ENCODE measurements around the gene HOXC12.

DNA sequence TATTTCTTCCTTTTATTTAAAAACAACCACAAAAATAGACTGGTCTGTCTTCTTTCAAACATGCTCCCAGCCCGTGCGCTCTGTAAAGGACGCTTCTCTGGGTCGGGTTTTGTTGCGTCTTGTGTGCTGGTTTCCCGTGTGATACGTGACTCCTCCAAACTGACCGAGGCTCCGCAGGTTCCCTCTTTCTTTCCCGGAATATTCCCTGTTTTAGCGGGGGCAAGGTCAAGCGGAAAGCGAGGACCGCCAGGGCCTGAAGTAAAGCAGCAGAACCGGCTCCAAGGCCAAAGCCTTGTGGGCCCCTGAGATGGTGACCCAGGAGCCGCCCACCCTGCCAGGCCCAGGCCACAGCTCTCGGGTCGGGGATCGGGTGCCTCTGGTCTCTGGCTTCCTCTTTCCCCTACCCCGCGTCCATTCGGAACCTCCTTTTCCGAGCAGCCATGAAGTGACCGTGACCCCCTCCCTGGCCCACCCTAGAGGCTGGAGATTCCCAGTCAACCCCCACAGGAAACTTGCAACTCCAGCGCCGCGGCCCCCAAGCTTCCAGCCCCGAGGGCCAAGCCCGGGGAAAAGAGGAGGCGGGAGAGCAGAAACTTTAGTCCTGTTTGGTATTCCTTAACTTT lies 29.4 kb downstream of the HOXC12 start:
- TF ChIP-seq, protein P1, sequence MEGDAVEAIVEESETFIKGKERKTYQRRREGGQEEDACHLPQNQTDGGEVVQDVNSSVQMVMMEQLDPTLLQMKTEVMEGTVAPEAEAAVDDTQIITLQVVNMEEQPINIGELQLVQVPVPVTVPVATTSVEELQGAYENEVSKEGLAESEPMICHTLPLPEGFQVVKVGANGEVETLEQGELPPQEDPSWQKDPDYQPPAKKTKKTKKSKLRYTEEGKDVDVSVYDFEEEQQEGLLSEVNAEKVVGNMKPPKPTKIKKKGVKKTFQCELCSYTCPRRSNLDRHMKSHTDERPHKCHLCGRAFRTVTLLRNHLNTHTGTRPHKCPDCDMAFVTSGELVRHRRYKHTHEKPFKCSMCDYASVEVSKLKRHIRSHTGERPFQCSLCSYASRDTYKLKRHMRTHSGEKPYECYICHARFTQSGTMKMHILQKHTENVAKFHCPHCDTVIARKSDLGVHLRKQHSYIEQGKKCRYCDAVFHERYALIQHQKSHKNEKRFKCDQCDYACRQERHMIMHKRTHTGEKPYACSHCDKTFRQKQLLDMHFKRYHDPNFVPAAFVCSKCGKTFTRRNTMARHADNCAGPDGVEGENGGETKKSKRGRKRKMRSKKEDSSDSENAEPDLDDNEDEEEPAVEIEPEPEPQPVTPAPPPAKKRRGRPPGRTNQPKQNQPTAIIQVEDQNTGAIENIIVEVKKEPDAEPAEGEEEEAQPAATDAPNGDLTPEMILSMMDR (IDR thresholded peaks at IDR 0.05; ENCODE audit: borderline replicate concordance, extremely low read depth, low read length, poor library complexity, severe bottlenecking) = no peak
- TF ChIP-seq EZH2 (IDR thresholded peaks at IDR 0.05; ENCODE audit: borderline replicate concordance, low read depth, low read length, severe bottlenecking) = no peak
